NCI-H1417 treated with DMSO at 0.1 percent for 48 hours (cell line): Measurements from ENCODE around the gene CSNK1A1.
"Not testable (repeated sequence)": the region's sequence is repeated elsewhere in the genome, so short reads cannot be mapped to it uniquely, and the experiment has no call there.

Experiments
- DNase-seq: peaks from one replicate; lab custom pipeline; 2025; lab: John Stamatoyannopoulos, UW

The CSNK1A1 gene

DNA sequence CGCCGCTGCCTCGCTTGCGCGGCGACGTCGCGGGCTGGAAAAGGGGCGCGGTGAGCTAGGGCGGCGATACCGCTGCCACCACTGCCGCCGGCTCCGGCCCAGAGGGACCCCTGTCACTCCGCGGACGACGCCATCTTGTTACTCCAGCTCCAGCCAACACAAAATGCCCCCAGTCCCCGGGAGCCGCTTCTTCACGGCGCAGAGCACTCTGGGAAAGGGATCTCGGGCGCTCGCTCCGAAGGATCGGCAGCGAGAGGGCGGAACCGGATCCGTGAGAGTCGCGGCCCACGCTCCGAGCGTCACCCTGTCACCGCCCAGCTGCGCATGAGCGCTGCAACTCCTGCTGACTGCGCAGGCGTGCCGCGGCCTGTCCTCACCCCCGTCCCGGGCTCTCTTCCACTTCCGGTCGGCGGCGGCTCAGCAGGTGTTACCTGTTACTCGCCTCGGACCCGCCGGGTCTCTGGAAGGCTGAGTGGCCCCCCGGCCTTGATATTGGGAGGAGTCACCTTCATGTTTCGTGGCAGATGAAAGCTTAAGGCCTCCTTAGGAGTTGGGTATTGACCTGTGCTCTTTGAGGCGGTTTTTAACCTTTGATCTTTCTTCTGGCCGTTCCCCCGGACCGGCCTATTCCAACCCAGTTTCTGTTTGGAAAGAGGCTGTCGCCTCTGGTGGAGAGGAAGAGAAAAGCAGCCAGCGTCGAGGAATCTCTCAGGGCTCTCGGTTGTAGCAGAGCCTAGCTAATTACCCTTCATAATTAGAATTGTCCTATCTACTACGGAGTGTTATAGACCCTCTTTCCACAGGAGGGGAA, at the start of gene CSNK1A1:
CSNK1A1 (minus strand) TSS at position 213 of the 811 bp plus-strand sequence. CDS start 475 bp downstream, outside the sequence.
- DNase-seq, result peak; percentile 73

DNA sequence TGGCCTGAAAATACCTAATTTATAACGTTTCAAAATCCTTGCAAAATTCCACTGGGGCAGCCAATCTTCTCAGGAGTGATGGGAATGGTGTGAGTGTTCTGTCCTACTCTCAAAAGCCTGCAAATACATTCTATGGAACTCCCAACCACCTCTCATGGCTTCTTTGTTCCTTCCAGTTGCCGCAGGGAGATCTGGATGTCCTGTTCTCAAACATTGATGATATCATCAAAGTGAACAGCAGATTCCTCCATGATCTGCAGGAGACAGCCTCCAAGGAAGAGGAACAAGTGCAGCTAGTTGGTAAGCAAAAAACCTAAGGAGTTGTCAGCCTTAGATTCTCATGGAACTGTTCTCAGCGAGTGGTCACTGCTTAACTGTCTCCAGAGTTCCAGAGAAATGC, 49.7 kb upstream of the CSNK1A1 start:
- no peak for DNase-seq

- DNase-seq, result no peak
Measured at GRCh38 chr5:149599375-149599774, 48.1 kb upstream of the CSNK1A1 start.

GRCh38 chr5:149598966-149599365, 47.7 kb upstream of the CSNK1A1 start:
- no peak for DNase-seq

- not testable (repeated sequence) for DNase-seq
Measured at GRCh38 chr5:149598234-149598633, 47.0 kb upstream of the CSNK1A1 start.

GRCh38 chr5:149597618-149598017, 46.4 kb upstream of the CSNK1A1 start:
- no peak for DNase-seq

DNA sequence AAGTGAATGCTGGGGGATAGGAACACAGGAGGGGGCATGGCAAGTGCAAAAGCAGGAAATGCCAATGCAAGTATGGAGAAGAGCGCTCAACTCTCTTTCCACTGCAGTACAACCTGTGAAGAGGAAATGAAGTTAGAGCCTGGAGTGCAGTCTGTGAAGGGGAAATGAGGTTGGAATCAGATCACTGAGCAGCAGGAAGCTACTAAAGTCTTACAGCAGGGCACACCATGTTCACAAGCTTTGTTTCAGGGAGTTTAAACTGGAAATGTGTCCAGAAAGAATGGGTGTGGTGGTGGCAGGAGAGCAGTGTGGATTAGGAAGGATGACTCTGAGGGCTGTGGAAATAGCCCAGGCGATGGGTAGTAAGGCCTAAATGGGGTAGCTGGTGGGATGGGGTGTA, 45.5 kb upstream of the CSNK1A1 start:
- no peak for DNase-seq

DNA sequence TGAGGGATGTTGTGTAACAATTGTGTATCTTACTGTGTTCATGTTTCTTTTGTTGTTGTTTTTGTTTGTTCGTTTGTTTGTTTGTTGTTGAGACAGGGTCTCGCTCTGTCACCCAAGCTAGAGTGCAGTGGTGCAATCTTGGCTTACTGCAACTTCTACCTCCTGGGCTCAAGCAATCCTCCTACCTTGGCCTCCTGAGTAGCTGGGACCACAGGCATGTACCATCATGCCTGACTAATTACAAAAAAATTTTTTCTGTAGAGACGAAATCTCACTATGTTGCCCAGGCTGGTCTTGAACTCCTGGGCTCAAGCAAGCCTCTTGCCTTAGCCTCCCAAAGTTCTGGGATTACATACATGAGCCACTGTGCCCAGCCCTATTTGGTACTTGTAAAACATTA, 43.9 kb upstream of the CSNK1A1 start:
- not testable (repeated sequence) for DNase-seq

DNA sequence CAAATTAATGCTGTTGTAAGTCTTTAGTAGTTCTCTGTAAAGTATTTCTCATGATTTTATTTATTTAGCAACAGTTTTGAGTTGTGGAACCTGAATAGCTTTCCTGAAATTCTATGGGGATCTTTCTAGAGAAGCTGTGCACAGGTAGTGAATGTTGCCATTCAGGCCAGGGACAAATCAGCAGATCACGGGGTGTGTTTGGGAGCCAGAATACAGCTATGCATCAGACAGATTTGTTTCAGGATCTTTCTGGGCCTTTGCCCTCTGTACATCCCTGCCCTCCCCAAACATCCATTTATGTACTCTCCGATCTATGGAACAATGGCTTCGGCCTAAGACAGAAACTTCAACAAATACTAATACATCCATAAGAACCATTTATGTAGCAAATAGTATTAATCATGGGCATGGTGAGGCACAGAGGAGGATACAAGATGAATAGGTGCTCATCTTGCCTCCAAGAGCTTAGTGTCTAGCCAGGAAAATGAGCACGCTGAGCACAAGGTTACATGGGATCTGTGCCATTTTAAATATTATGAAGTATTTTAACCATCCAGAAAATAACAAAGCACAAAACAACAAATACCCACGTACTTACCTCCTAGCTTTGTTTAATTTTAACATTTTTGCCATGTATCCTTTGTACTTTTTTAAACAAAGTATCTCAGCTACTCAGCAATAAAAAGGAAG, 43.1 kb upstream of the CSNK1A1 start:
- DNase-seq, result no peak

- DNase-seq, result no peak
Measured at GRCh38 chr5:149593370-149593769, 42.1 kb upstream of the CSNK1A1 start.

GRCh38 chr5:149588936-149589335, 37.7 kb upstream of the CSNK1A1 start:
- DNase-seq, result no peak

DNA sequence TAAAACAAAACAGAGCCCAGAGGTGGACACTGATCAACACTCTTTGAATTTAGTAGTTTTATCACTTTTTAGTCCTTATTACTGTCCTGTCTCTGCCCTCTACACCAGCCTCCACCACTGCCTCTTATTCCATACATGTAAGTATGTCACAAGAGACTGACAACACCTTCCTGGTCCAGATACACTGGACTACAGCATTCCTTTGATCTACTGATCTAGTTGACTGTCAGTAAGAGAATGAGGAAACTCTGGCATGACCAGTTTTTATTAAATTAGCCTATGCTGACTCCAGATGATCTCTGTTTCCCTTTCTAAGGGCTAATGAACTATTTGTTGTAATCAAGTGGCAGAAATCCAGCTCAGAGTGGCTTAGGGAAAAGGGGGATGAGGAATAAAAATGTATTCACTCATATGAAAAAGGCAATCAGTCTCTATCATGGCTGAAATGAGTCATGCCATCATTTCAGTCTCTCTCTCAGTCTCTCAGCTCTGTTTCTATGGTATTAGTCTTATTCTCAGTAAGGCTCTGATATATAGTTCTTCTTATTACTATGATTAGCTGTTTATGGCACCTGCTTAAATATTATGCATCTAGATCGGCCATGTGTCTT, 35.6 kb upstream of the CSNK1A1 start:
- no peak for DNase-seq

GRCh38 chr5:149585910-149586309, 34.7 kb upstream of the CSNK1A1 start:
- DNase-seq, result no peak

DNA sequence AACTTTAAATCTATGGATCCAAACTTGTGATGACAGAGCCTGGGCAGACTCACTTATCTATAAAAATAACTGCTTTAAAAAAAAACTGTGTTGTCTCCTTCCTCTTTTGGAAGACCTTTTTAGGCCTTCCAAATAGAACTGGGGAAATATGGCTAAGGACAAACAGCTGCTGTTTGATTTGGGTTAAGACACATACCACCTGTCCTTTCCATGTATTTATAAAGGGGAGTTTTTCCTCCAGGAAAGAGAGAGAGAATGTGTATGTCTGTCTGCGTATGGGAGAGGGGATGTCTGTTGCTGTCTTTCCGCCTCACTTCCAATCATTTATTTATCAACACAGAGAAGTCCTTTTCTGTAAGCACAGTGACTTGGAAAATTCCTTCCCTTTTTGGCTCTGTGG, 32.9 kb upstream of the CSNK1A1 start:
- no peak for DNase-seq

DNA sequence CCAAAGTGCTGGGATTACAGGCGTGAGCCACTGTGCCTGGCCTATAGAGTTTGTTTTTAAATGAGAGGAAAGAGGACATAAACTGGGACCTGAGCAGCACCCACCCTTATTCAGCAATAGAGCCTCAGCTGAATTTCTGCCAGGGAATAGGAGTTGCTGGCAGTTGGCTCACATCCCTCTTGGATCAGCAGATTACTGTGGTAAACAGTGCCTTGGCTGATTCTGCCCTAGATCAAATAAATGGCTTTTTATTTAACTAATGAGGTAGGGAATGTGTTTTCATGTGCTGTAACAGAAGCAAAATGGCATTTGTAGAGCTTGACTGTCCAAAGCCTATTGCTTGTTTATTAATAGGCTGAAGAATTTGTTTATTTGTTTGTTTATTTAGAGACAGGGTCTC, 32.2 kb upstream of the CSNK1A1 start:
- DNase-seq, result no peak

DNA sequence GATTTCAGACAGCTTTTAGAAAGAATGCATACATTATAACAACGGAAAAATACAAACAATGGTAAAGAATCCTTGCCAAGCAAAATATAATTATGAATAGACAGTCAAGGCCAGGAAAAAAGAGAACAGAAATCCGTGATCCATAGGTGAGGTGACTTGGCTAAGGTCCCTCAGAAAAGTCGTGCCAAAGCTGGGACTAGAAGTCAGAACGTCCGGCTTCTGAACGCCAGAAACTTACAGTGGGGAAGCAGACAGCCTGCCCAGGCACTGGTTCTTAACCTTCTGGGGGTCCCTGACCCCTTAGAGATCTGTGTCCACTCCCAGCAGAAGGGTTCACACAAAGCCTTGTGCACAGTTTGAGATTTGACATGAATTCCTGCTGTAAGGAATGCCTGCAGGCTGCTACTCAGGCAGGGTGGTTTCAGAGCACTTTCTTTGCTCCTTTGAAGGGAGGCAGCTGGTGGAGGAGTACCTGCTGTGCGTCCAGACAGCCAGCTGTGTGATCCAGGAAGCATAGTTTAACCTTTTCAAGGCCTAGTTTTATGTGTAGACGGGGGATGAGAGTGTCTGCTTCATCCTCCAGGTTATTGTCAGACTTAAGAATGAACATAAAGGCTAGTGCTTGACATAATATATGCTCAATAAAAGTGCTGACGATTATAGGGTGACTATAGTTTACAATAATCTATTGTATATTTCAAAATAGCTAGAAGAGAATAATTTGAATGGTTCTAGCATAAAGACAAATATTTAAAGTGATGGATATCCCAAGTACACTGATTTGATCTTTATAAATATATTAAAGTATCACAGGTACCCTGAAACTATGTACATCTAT, 30.9 kb upstream of the CSNK1A1 start:
- DNase-seq, result no peak

GRCh38 chr5:149581192-149581861, 30.1 kb upstream of the CSNK1A1 start, which contains the start of gene ARHGEF37:
Gene ARHGEF37 (plus strand): TSS chr5:149581498. CDS start chr5:149597770, 16,272 bp downstream.
- no peak for DNase-seq

GRCh38 chr5:149580808-149581191, 29.6 kb upstream of the CSNK1A1 start:
- DNase-seq, result no peak

DNA sequence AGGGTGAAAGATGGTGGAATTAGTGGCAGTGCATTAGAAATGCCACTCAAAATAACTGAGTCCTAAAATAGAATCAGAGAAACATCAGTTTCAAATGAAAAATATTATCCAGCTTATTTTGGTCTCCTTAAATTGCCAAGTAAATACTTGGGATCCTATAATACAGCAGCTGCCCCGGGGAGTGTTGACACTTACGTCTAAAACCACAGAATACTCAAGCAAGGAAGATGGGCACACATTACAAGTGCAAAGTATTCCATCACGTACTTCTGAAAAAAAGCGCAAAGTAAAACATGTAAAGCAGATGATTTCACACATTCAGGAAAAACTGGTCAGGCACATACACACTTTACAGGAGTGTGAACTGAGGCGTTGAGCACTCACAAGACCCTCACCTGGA, 27.7 kb upstream of the CSNK1A1 start:
- DNase-seq, result no peak

GRCh38 chr5:149576021-149576420, 24.8 kb upstream of the CSNK1A1 start:
- DNase-seq, result no peak

GRCh38 chr5:149575131-149575530, 23.9 kb upstream of the CSNK1A1 start:
- DNase-seq, result no peak
